GM19468 (cell line): ENCODE measurements around the gene TRIM75.
"Not testable (repeated sequence)": the region's sequence is repeated elsewhere in the genome, so short reads cannot be mapped to it uniquely, and the experiment has no call there.

ENCODE experiments used
- ATAC-seq: cut with Tn5 transposase; IDR thresholded peaks from one replicate; pipeline ENCODE4 v1.9.1; 2021; ENCODE audit warnings: mild to moderate bottlenecking, moderate library complexity, moderate number of reproducible peaks; ENCODE audit not compliant: unreplicated experiment; ENCODE audit errors: extremely low read depth

The TRIM75 gene

GRCh38 chr4:165073346-165073745, 19.7 kb downstream of the TRIM75 start:
- ATAC-seq = not testable (repeated sequence)

GRCh38 chr4:165077034-165077578, 23.4 kb downstream of the TRIM75 start:
- ATAC-seq = no peak

GRCh38 chr4:165079476-165079875, 25.8 kb downstream of the TRIM75 start:
- ATAC-seq = no peak

- not testable (repeated sequence) for ATAC-seq
Measured at GRCh38 chr4:165084787-165085186, 31.1 kb downstream of the TRIM75 start.

GRCh38 chr4:165085946-165086345, 32.3 kb downstream of the TRIM75 start:
- ATAC-seq = no peak

GRCh38 chr4:165088366-165088765, 34.7 kb downstream of the TRIM75 start:
- no peak for ATAC-seq

GRCh38 chr4:165092187-165092586, 38.5 kb downstream of the TRIM75 start:
- ATAC-seq = not testable (repeated sequence)

- no peak for ATAC-seq
Measured at GRCh38 chr4:165094873-165095272, 41.2 kb downstream of the TRIM75 start.

GRCh38 chr4:165095291-165095690, 41.6 kb downstream of the TRIM75 start:
- no peak for ATAC-seq

GRCh38 chr4:165096776-165097175, 43.1 kb downstream of the TRIM75 start:
- no peak for ATAC-seq

GRCh38 chr4:165101641-165102040, 48.0 kb downstream of the TRIM75 start:
- ATAC-seq = no peak

GRCh38 chr4:165106518-165106917, 52.9 kb downstream of the TRIM75 start:
- no peak for ATAC-seq
